NCI-H1694 treated with DMSO at 0.1 percent for 48 hours (cell line): ENCODE measurements around the gene HIVEP3.

Experiments used
- DNase-seq: peaks from one replicate; lab custom pipeline; 2025; lab: John Stamatoyannopoulos, UW

HIVEP3 gene

DNA sequence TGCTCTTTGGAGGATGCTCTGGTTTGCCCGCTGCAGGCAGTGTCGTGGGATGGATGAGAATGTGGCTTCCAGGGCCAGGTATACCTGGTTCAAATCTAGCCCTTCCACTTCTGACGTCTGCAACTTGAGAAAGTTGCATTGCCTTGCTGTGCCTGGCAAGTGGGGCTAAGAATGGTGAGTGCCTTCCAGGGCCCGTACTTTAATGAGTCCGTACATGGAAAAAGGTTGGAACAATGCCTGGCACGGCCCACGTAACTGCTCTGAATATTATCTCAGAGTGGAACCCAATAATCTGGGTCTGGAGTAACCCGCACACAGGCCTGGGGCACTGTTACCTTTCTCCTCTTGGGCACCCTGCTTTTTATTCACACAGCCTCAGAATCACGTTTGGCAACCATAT is 287.6 kb downstream of the HIVEP3 start:
- DNase-seq: no peak

GRCh38 chr1:41629571-41629970 is 289.2 kb downstream of the HIVEP3 start:
- DNase-seq: no peak

GRCh38 chr1:41629141-41629540 is 289.6 kb downstream of the HIVEP3 start:
- no peak for DNase-seq

- DNase-seq: no peak
Observed at GRCh38 chr1:41627491-41628280, 291.0 kb downstream of the HIVEP3 start.

- no peak for DNase-seq
Observed at GRCh38 chr1:41626616-41627375, 291.9 kb downstream of the HIVEP3 start.

GRCh38 chr1:41626146-41626545 is 292.6 kb downstream of the HIVEP3 start:
- DNase-seq: no peak

DNA sequence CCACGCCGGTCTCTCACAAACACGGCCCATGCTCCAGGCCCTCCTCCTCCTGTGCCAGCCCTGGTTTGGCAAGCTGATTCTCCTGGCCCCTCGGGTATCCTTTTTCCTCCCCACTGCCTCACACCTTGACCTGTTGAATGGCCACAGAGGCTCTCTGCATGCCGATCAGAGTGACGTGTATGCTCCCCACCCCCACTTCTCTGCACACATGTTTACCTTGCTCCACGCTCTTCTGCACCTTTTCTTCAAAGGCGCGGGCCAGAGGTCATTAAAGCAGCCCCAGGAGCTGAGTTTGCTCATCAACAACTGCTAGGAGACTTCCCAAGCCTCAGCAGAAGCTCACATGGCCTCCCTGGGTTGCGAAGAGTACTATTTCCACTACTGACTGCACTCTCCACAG is 295.0 kb downstream of the HIVEP3 start:
- DNase-seq: no peak

DNA sequence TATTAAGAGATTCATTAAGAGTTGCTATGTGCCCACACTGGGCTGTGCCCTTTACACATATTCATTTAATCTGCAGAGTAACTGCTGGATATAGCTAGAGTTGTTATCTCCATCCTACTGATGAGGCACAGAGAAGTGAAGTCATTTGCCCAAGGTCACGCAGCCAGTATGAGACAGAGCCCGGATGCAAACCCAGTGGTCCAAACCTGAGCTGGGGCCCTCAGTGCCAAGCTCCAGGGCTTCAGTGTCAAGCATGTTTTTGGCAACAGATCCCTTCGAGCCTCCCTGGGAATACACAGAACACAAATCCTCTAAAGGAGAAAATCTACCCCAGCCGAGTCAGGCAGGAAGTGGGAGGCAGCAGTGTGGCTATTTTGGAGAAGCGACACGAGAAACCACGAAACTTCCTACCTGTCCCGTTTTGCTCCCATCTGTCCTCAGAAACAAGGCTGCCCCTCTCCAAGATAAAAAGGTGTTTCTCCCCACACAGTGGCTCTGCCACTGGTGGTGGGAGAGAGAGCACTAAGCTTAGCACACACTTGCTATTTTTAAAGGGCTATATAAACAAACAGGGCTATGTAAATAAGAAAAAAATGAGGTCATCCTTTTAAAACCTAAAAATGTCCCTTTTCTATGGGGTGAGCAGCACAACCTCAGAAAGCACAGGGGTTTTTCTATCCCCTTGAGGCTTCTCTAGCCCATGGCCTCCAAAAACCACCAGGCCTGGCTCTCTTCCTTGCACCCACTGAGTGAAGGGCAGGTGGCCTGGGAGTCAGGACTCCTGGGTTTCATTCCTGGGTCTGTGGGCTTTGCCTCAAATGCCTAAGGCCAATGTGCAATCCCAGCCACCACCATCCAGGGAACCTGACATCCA is 295.6 kb downstream of the HIVEP3 start:
- DNase-seq: no peak

- no peak for DNase-seq
Observed at GRCh38 chr1:41622402-41622801, 296.3 kb downstream of the HIVEP3 start.

DNA sequence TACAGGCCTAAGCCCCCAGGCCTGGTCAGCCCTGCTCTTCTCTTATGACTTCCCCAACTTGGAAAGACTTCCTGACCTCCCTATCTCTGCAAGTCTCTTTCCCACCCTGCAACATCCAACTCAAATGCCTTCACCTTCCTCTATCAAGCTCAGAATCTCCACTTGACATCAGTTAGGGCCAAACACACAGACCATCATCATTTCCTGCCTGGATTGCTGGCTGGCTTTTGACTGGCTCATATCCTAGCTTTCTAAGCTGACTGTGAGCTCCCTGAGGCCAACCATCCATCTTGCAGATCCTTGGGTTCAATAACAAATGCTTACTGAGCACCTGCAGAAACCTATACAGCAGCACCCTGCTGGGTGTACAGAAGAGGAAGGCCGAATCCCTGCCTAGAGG is 296.9 kb downstream of the HIVEP3 start:
- DNase-seq: no peak

- no peak for DNase-seq
Observed at GRCh38 chr1:41621256-41621655, 297.5 kb downstream of the HIVEP3 start.

- no peak for DNase-seq
Observed at GRCh38 chr1:41620365-41621169, 298.2 kb downstream of the HIVEP3 start.

DNA sequence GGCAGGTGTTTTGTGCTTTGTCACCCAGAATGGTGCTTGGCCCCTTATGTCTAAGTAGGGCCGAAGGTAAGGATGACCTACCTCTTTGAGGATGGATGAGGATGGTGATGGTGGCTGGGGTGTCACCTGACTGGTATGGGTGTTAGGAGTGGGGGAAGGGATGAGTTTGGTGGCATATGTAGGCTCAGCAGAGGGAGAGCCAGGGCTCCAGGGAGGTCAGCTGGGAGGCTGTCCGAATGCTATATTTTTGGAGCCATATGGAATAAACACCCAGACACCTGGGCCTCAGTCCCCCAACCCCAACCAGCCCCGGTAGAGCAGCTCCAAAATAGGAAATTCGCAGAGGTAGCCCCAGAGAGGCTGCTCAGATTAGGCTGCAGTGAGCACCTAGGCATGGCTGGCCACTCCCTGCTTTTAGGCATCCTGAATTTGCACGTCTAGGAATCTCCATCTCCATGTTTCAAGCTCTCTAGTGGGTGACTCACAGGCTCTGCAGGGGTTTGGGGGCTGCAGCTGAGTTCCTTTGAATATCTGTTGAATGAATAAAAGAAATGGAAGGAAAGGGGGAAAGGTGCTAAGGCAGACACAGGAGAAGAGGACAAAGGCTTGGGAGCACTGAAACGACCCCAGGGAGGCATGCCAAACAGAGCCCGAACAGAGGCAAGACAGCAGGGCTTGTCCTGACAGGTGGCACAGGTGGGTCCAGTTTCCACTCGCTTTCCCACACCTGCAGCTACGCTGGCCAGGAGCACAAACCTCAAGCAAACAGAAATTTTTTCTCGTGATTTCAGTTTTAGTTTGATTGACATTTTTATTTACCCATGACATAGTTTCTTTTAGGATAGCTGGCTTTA is 299.0 kb downstream of the HIVEP3 start:
- DNase-seq: peak; percentile 21

DNA sequence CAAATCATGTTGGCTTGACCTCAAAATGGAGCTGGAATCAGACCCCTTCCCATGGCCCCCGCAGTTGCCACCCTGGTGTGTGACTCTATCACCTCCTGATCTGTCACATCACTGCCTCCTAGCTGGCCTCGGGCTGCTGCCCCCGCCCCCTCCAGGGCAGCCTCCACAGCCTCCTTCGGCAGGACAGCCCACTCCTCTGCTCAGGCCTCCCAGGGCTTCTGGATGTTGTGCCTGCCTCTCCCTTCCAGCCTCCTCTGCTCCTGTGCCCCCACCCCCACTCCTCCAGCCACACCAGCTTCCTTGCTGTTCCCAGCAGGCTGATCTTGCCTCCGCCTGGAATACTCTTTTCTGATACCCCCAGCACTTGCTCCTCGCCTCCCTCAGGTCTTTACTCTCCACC is 299.9 kb downstream of the HIVEP3 start:
- no peak for DNase-seq

- DNase-seq: no peak
Observed at GRCh38 chr1:41618066-41618825, 300.5 kb downstream of the HIVEP3 start.

GRCh38 chr1:41617336-41617735 is 301.4 kb downstream of the HIVEP3 start:
- DNase-seq: no peak

- no peak for DNase-seq
Observed at GRCh38 chr1:41616563-41616962, 302.2 kb downstream of the HIVEP3 start.

DNA sequence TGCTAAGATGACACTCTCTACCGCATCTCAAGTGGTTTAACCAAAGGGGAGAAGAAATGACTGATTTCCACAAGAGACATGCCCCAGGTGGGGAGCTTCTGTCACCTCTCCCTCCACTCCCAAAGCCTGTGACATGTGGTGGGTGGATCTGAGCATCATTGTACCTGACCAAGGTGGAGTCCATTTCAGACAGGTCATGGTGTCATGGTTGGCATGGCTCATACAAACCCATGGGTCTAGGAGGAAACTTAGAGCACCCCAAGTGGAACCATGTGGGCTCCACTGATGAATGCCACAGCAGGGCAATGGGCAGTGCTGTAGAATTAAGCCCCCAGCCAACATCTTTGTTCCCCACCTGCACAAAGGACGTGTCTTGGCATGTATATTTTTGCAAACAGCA is 302.7 kb downstream of the HIVEP3 start:
- DNase-seq: no peak

- DNase-seq: no peak
Observed at GRCh38 chr1:41615316-41615715, 303.4 kb downstream of the HIVEP3 start.

DNA sequence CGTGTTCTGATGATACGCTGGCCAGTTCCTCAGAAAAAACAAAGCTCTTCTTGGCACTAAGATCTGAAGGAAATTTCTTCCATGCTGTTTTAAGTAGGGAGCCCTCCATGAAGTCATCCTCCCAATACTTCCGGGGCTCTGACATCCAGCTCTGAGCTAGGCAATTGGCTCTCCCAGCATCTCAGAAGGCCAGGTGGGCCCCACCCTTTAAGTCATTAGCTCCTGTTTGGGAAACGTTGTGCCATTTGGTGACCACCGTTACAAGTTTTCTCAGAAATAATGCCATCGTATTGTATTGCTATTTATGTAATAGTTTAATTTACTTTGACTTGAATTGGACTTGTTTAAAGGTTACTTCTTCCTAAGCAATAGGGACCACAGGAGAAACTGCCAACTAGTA is 303.9 kb downstream of the HIVEP3 start:
- DNase-seq: no peak
